ENCODE results near the gene PDGFA. TPM values are rescaled to one million over a fixed set of nuclear protein-coding genes. Genes with fewer than 3 reads are reported as not detected.

The PDGFA gene
- total RNA-seq, 3 donors from 2014 or later: 10.1 to 31.3 (median 21.8) TPM

DNA sequence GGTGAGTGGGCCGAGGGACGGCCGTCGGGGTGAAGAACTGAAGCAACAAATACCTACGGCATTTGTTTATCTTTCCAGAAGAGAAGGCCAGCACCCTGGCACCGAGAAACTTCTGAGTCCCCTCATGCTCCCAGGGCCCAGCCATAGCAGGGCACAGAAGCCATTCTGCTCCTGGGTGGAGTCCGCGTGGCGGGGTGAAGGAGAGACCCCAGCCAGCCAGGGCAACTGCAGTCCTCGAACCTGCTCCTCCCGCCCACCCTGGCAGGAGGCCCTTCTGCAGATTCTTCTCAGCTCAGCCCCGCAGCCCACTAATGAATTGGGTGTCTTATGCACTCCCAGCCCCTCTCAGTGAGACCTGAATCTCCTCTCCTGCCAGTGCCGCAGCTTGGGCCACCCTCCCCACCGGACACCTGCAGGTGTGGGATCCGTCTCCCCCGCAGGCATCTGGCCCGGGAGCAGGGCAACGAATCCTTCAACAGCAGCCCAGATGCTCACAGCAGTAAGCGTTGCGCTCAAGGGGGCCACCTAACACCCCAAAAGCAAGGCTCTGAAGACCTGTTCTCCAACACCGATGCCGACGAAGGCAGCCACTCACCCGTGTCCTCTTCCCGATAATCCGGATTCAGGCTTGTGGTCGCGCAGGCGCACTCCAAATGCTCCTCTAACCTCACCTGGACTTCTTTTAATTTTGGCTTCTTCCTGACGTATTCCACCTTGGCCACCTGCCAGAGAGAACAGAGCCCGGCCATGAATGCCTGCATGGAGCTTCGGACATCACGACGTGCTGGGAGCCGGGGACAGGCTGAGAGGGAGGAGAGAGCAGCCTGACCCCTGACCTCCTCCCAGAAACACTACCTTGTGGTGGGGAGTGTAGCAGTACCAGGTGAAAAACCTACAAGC, 18.9 kb downstream of the PDGFA start:
- H3K4me3 Mint-ChIP-seq: no peak overlapping the region
- ATAC-seq (no peak), DNase-seq (no peak)
- peaks cover 15% of the 10 kb centered on the region for H3K36me3 Mint-ChIP-seq (ENCODE audit: insufficient read depth)
- H3K9me3 Mint-ChIP-seq: no peaks in the 10 kb centered on the region
- peaks cover 2% of the 10 kb centered on the region for H3K27me3 Mint-ChIP-seq (ENCODE audit: low read depth)
- H3K4me1 Mint-ChIP-seq (ENCODE audit: low read depth): peaks cover 4% of the 10 kb centered on the region

- ATAC-seq: no peak
- Mint-ChIP-seq H3K4me1 (ENCODE audit: low read depth) (peaks cover 4% of the 10 kb centered on the region), H3K9me3 (no peaks in the 10 kb centered on the region), H3K27me3 (ENCODE audit: low read depth) (no peaks in the 10 kb centered on the region), H3K36me3 (ENCODE audit: insufficient read depth) (peaks cover 10% of the 10 kb centered on the region), H3K4me3 (no peak overlapping the region)
- DNase-seq: no peak
These were observed 19.7 kb downstream of the PDGFA start for GRCh38 chr7:499853-500485.

- Mint-ChIP-seq H3K36me3 (ENCODE audit: insufficient read depth) (peaks cover 10% of the 10 kb centered on the region), H3K4me3 (no peak overlapping the region), H3K4me1 (ENCODE audit: low read depth) (peaks cover 4% of the 10 kb centered on the region), H3K27me3 (ENCODE audit: low read depth) (no peaks in the 10 kb centered on the region), H3K9me3 (no peaks in the 10 kb centered on the region)
- ATAC-seq (no peak), DNase-seq (no peak)
These were observed 20.7 kb downstream of the PDGFA start for GRCh38 chr7:498678-499641.

DNA sequence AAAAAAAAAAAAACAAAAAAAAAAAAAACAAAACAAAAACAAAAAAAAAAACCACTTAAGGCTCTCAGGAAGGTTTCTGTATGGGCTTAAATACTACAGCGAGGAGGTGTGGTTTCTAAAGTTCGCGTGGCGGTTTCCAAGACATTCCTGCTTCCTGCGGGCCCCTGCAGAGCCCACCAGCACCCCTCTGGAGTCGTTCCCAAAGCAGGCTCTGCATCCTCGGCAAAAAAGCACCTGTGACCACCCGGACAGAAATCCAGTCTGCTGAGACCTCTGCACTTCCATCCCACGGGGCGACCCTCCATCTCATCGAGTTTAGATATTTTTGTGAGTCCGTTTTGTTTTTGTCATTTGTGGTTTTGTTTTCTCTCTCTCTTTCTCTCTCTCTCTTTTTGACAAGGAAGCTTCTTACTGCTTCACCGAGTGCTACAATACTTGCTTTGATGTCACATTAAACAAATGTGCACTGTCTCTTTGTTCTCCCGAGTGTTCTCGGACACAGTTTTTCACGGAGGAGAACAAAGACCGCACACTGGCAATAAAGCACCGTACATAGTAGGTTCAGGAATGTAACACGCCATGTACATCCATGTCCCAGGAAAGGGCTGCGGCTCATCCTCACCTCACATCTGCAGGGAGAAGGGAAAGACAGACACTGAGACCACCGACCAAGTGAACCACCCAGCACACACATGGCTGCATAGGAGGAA, 21.5 kb downstream of the PDGFA start:
- peaks cover 10% of the 10 kb centered on the region for H3K36me3 Mint-ChIP-seq (ENCODE audit: insufficient read depth)
- no peaks in the 10 kb centered on the region for H3K27me3 Mint-ChIP-seq (ENCODE audit: low read depth)
- no peaks in the 10 kb centered on the region for H3K9me3 Mint-ChIP-seq
- ATAC-seq (no peak), DNase-seq (no peak)
- H3K4me1 Mint-ChIP-seq (ENCODE audit: low read depth): peaks cover 4% of the 10 kb centered on the region
- H3K4me3 Mint-ChIP-seq: no peak overlapping the region

- ATAC-seq: no peak
- Mint-ChIP-seq H3K4me3 (no peak overlapping the region), H3K36me3 (ENCODE audit: insufficient read depth) (peaks cover 10% of the 10 kb centered on the region), H3K4me1 (ENCODE audit: low read depth) (peaks cover 4% of the 10 kb centered on the region), H3K27me3 (ENCODE audit: low read depth) (no peaks in the 10 kb centered on the region), H3K9me3 (no peaks in the 10 kb centered on the region)
- no peak for DNase-seq
These were observed 22.3 kb downstream of the PDGFA start for GRCh38 chr7:497346-497745.

GRCh38 chr7:496528-497295, 22.9 kb downstream of the PDGFA start:
- no peaks in the 10 kb centered on the region for H3K9me3 Mint-ChIP-seq
- ATAC-seq: no peak
- peaks cover 10% of the 10 kb centered on the region for H3K36me3 Mint-ChIP-seq (ENCODE audit: insufficient read depth)
- H3K4me1 Mint-ChIP-seq (ENCODE audit: low read depth): peaks cover 4% of the 10 kb centered on the region
- no peak for DNase-seq
- H3K27me3 Mint-ChIP-seq (ENCODE audit: low read depth): no peaks in the 10 kb centered on the region
- no peak overlapping the region for H3K4me3 Mint-ChIP-seq

DNA sequence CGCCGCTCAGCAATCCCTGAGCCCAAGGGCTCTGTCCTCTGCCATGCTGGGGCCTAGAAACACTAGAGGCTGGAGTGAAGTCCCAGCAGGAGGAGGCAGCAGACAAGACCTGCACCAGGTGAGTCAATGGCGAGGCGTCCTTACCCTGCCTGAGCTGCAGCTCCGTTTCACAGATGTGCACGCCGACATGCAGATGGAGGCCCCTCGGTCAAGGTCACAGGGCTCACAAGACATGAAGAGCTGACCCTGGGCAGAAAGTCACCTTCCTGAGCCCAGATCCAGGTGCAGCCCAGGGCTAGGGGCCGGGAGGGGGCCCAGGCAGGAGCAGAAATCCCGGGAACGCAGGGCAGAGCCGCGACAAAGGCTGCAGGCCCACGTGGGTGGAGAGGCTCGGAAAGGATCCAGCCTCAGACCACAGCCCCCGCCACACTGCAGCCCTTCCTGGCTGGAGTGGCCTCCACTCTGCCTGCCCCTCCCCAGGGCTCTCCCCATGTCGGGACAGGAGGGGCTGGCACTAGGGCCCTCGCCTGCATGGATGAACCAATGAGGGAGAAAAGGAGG, 23.8 kb downstream of the PDGFA start:
- DNase-seq: no peak
- Mint-ChIP-seq H3K9me3 (no peaks in the 10 kb centered on the region), H3K4me3 (no peak overlapping the region), H3K27me3 (ENCODE audit: low read depth) (no peaks in the 10 kb centered on the region), H3K36me3 (ENCODE audit: insufficient read depth) (peaks cover 8% of the 10 kb centered on the region), H3K4me1 (ENCODE audit: low read depth) (peaks cover 4% of the 10 kb centered on the region)
- no peak for ATAC-seq

DNA sequence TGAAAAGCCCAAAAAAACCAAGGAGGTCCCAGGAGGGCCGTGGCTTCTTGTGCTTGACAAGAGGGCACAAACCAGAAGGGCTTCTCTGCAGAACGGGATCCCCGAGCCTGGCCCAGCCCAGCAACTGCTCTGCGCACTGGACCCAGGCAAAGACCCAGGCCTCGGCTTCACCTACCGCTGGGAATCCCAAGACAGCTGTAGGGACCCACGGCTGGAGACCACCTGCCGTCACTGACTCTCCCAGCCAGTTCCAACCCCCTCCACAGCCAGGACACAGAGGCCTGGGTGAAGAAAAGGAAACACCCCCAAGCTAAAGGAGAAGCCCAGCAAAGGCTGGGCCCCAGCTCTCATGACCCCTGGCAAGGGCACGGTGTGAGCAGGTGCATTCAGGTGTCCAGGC, 24.3 kb downstream of the PDGFA start:
- ATAC-seq (no peak), DNase-seq (no peak)
- Mint-ChIP-seq H3K4me3 (no peak overlapping the region), H3K4me1 (ENCODE audit: low read depth) (peaks cover 4% of the 10 kb centered on the region), H3K9me3 (no peaks in the 10 kb centered on the region), H3K36me3 (ENCODE audit: insufficient read depth) (peaks cover 8% of the 10 kb centered on the region), H3K27me3 (ENCODE audit: low read depth) (no peaks in the 10 kb centered on the region)

GRCh38 chr7:494906-495305, 24.7 kb downstream of the PDGFA start:
- Mint-ChIP-seq H3K27me3 (ENCODE audit: low read depth) (no peaks in the 10 kb centered on the region), H3K4me3 (no peak overlapping the region), H3K36me3 (ENCODE audit: insufficient read depth) (peaks cover 8% of the 10 kb centered on the region), H3K9me3 (no peaks in the 10 kb centered on the region), H3K4me1 (ENCODE audit: low read depth) (peaks cover 4% of the 10 kb centered on the region)
- ATAC-seq: no peak
- DNase-seq: no peak

DNA sequence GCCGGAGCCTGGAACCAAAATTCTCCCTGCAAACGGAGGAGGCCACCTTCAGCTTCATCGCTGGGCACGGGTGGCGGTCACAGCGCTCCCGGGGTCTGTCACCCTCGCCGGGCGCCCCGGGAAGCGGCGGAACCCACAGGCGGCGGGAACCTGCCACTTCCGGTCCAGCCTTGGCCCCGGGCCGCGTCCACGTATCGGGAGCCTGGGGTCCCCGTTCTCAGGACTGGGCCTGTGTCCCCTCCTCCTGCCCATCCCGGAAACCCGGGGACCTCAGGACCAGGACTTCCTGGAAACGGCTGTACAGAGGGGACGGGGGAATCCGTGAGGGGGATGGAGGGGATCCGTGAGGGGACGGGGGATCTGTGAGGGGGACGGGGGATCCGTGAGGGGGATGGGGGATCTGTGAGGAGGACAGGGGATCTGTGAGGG, 25.4 kb downstream of the PDGFA start:
- H3K36me3 Mint-ChIP-seq (ENCODE audit: insufficient read depth): peaks cover 8% of the 10 kb centered on the region
- no peaks in the 10 kb centered on the region for H3K27me3 Mint-ChIP-seq (ENCODE audit: low read depth)
- no peaks in the 10 kb centered on the region for H3K9me3 Mint-ChIP-seq
- no peak overlapping the region for H3K4me3 Mint-ChIP-seq
- DNase-seq: no peak
- ATAC-seq: no peak
- H3K4me1 Mint-ChIP-seq (ENCODE audit: low read depth): peaks cover 4% of the 10 kb centered on the region

DNA sequence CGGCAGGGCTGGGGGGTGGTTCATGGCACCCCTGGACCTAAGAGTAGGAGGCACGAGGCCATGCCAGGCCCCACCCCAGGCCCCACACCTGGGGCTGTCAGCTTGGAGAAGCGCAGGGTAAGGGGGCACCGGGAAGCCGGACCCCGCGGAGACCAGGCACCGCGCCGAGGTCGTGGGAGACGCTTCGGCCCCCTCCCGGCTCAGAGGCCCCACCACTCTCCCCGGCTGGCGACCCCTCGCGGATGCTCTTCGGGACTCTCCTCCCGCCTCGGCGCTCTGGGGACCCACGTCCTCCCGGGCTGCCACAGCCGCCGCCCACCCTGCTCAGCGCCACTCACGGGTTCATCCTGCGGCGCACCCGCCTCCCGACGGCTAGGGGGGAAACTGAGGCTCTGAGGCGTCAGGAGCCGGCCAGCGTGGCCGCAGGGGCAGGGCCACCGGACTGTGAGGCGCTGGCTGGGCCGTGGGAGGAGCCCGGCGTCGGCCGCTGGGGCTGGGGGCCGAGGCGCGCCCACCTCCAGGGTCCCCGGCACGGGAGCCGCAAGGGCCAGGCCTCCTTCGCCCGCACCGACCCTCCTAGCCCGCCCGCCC, 25.9 kb downstream of the PDGFA start:
- H3K36me3 Mint-ChIP-seq (ENCODE audit: insufficient read depth): peaks cover 8% of the 10 kb centered on the region
- no peaks in the 10 kb centered on the region for H3K27me3 Mint-ChIP-seq (ENCODE audit: low read depth)
- no peak overlapping the region for H3K4me3 Mint-ChIP-seq
- no peaks in the 10 kb centered on the region for H3K9me3 Mint-ChIP-seq
- H3K4me1 Mint-ChIP-seq (ENCODE audit: low read depth): peaks cover 4% of the 10 kb centered on the region
- ATAC-seq (no peak), DNase-seq (no peak)

DNA sequence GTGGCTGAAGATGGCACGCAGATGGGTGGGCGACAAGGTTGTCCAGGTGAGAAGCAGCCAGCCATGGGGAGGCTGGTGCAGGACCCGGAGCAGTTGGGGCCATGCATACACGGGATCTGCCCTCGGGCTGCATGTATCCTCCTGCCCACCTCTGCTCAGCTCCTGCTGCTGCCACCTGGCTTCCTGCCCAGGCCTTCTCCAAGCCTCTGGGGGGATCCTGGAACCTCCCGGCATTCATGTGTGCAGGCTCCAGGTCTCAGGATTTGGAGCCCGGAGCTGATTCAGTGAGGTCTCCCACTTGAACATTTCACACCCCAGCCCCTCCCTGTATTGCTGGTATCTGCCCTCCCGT, 27.0 kb downstream of the PDGFA start:
- Mint-ChIP-seq H3K4me3 (no peak overlapping the region), H3K4me1 (ENCODE audit: low read depth) (no peaks in the 10 kb centered on the region), H3K36me3 (ENCODE audit: insufficient read depth) (peaks cover 4% of the 10 kb centered on the region), H3K27me3 (ENCODE audit: low read depth) (no peaks in the 10 kb centered on the region), H3K9me3 (no peaks in the 10 kb centered on the region)
- DNase-seq (no peak), ATAC-seq (no peak)

Measured in activated T-cell treated with anti-CD3 and anti-CD28 coated beads, Interleukin-2, amount 50 U/mL, for 4 hours (primary cell).